Measurements from ENCODE around the gene MYCL. TPM values are rescaled to one million over a fixed set of nuclear protein-coding genes. Genes with fewer than 3 reads are reported as not detected.

Gene MYCL, protein sequence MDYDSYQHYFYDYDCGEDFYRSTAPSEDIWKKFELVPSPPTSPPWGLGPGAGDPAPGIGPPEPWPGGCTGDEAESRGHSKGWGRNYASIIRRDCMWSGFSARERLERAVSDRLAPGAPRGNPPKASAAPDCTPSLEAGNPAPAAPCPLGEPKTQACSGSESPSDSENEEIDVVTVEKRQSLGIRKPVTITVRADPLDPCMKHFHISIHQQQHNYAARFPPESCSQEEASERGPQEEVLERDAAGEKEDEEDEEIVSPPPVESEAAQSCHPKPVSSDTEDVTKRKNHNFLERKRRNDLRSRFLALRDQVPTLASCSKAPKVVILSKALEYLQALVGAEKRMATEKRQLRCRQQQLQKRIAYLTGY
- total RNA-seq (2012; rRNA removed) = 0.56 and 0.72 TPM in 2 replicates
- 0.75 and 0.87 TPM in 2 replicates for polyA plus RNA-seq (2012; rRNA removed)
- 0.42 and 0.52 TPM in 2 replicates for polyA plus RNA-seq (2012; cell fraction: cytosol; rRNA removed)
- 0.36 and 0.41 TPM in 2 replicates for polyA plus RNA-seq (2012; cell fraction: nucleus; rRNA removed; ENCODE audit: low replicate concordance)
- not detected for Bru-seq, nascent RNA
- percentile 9 among the genes with signal in this experiment for BruChase-seq, experiment 1, labeled RNA remaining after a 6-hour chase
- BruChase-seq, experiment 2, labeled RNA remaining after a 2-hour chase = percentile 17 among the genes with signal in this experiment
- long read RNA-seq, partial matches to known transcripts = 0 of 2 reads
- long read RNA-seq, other reads (novel, unspliced or antisense) = 0 of 2 reads

DNA sequence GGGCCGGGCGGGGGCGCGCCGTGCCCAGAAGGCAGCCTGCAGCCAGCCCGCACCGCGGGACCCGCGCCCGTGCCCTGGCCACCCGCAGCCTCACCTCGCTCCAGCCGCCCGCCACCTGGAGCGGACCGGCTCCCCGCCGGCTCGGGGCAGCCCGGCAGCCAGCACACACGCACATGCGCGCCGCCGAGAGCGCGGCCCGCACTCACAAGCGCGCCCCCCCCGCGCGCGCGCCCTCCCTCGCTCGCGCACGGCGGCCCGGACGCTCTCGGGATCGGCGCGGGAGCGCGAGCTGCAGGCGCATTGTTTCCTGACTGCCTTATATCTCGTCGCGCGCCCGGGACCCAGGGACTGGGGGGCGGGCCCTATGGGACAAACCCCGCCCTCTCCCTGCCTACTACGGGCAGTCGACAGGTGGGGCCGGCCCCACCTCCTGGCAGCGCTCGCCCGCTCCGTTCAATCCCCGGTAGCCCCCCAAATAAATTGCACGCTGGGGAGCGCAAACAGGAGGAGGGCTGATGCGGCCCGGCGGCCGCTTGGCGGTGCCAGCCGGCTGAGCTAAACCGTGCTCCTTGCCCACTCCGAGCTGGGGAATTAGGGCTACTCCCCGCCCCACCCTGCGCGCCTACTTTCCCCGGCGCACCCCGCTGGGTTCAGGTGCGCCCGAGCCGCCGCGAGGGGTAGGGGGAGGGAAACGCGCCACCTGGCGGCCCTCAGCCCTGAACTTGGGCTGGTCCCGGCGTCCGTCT is at the start of gene MYCL:
Gene MYCL (minus strand): TSS at position 204 of the 746 bp plus-strand sequence. CDS start 483 bp downstream, outside the sequence.
- ATAC-seq (ENCODE audit: low read depth) = peak; percentile 67
- POLR2A ChIA-PET (ENCODE audit: unreplicated experiment) = no interaction called here
- Histone ChIP-seq H4K91ac (ENCODE audit: insufficient read depth, low read depth, low read length) (no peak within 1 kb of the TSS), H2BK15ac (ENCODE audit: low read depth, low read length) (no peak within 1 kb of the TSS), H2BK5ac (ENCODE audit: low read depth, low read length, poor library complexity, severe bottlenecking) (no peak within 1 kb of the TSS), H4K5ac (ENCODE audit: low read depth, low read length) (no peak within 1 kb of the TSS), H2AK5ac (ENCODE audit: low read depth, low read length) (no peak within 1 kb of the TSS), H4K8ac (ENCODE audit: low read depth in 2 of 2, low read length in 2 of 2) (no peak within 1 kb of the TSS), H3K9ac (ENCODE audit: low read depth, low read length) (no peak within 1 kb of the TSS), H3K36me3 (ENCODE audit: control insufficient read depth, insufficient read depth, low read length) (no peaks in the 10 kb centered on the region), H3K56ac (ENCODE audit: extremely low read depth, insufficient read depth, low read length) (no peak within 1 kb of the TSS), H2BK20ac (ENCODE audit: low read depth, low read length) (no peak within 1 kb of the TSS), H4K20me1 (ENCODE audit: insufficient read depth, low read length) (peaks cover 3% of the 10 kb centered on the region; the same call in 1 of the 2 replicates), H3K79me1 (ENCODE audit: low read depth in 1 of 2, low read length in 2 of 2) (no peaks in the 10 kb centered on the region), H3K14ac (replicated peaks; ENCODE audit: low read depth, low read length) (no peak within 1 kb of the TSS), H3K4me1 (ENCODE audit: control insufficient read depth, insufficient read depth, low read length) (peaks cover 4% of the 10 kb centered on the region; the same call in 1 of the 2 replicates), H3K9me1 (ENCODE audit: insufficient read depth, low read length) (peaks cover 4% of the 10 kb centered on the region), H3K23ac (ENCODE audit: low read depth, low read length) (peak within 1 kb of the TSS; percentile 72; the same call in 1 of the 2 replicates), H3K27ac (ENCODE audit: insufficient read depth, low read length) (no peak within 1 kb of the TSS), H3K4me2 (ENCODE audit: low read depth, low read length) (peak within 1 kb of the TSS; percentile 92), H2AFZ (replicated peaks; ENCODE audit: low read length, poor library complexity) (peak within 1 kb of the TSS; percentile 81), H3K4ac (ENCODE audit: low read depth, low read length) (no peak within 1 kb of the TSS), H2AK9ac (replicated peaks; ENCODE audit: low read depth, low read length, poor library complexity) (peak within 1 kb of the TSS; percentile 84), H2BK120ac (ENCODE audit: low read depth, low read length) (no peak within 1 kb of the TSS), H3K4me3 (ENCODE audit: insufficient read depth, low read depth, low read length) (peak within 1 kb of the TSS; percentile 45), H3K18ac (ENCODE audit: low read depth, low read length) (no peak within 1 kb of the TSS), H3K9me3 (ENCODE audit: control insufficient read depth, insufficient read depth, low read length) (no peaks in the 10 kb centered on the region), H3K27me3 (ENCODE audit: control insufficient read depth, insufficient read depth, low read length) (peaks cover 22% of the 10 kb centered on the region)
- dilution Hi-C loops (cut with HindIII; ENCODE audit: low sequenced_read_pairs, unreplicated experiment) (no loop called here), in situ Hi-C loops (cut with MboI; ENCODE audit: low sequenced_read_pairs) (no loop called here), intact Hi-C loops (cut with micrococcal nuclease) (loop anchor here (1.0 to 5.0 kb wide), 3 partner anchors 55 to 86 kb away; no protein-coding TSS in a partner anchor)
- 0% methylated on average over 24 of the region's 92 CpGs; no CpG with 5 or more reads in 1 of the 2 experiments for WGBS, 2 experiments (ENCODE audit: extremely low coverage in 2 of 2, insufficient read length in 1 of 2)
- BruUV-seq (replicated peaks) = no TSS peak
- CTCF ChIA-PET = interaction anchor here (0.6 to 2.2 kb wide), 13 partner anchors 8 to 388 kb away, joined by 3 to 10 read pairs (median 3); no protein-coding TSS in a partner anchor
- DNase-seq = peak; percentile 60
- TF ChIP-seq MXI1 (IDR thresholded peaks at IDR 0.05; ENCODE audit: borderline replicate concordance, low read depth, low read length) (no peak), BHLHE40 (IDR thresholded peaks at IDR 0.05; ENCODE audit: low read depth, low read length) (peak; percentile 41; the same call in 1 of the 2 replicates), NFE2L2 (IDR thresholded peaks at IDR 0.05; ENCODE audit: low read depth, low read length) (no peak), POLR2A (IDR thresholded peaks at IDR 0.05; ENCODE audit: low read depth, low read length) (no peak), SMC3 (IDR thresholded peaks at IDR 0.05; ENCODE audit: low read depth, low read length) (peak; percentile 66), CEBPB (IDR thresholded peaks at IDR 0.05; ENCODE audit: low read depth, low read length) (no peak), MAZ (IDR thresholded peaks at IDR 0.05; ENCODE audit: borderline replicate concordance, low read depth, low read length) (peak; percentile 43; the same call in 1 of the 2 replicates), MAFK (IDR thresholded peaks at IDR 0.05; ENCODE audit: low read depth, low read length) (no peak), RFX5 (IDR thresholded peaks at IDR 0.05; ENCODE audit: low read depth, low read length) (no peak), FOS (IDR thresholded peaks at IDR 0.05; ENCODE audit: low read depth, low read length) (no peak)
- TF ChIP-seq, protein P1, sequence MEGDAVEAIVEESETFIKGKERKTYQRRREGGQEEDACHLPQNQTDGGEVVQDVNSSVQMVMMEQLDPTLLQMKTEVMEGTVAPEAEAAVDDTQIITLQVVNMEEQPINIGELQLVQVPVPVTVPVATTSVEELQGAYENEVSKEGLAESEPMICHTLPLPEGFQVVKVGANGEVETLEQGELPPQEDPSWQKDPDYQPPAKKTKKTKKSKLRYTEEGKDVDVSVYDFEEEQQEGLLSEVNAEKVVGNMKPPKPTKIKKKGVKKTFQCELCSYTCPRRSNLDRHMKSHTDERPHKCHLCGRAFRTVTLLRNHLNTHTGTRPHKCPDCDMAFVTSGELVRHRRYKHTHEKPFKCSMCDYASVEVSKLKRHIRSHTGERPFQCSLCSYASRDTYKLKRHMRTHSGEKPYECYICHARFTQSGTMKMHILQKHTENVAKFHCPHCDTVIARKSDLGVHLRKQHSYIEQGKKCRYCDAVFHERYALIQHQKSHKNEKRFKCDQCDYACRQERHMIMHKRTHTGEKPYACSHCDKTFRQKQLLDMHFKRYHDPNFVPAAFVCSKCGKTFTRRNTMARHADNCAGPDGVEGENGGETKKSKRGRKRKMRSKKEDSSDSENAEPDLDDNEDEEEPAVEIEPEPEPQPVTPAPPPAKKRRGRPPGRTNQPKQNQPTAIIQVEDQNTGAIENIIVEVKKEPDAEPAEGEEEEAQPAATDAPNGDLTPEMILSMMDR (conservative IDR thresholded peaks at IDR 0.05; ENCODE audit: low read depth, low read length) = peak; percentile 53
- TF ChIP-seq, protein P2, sequence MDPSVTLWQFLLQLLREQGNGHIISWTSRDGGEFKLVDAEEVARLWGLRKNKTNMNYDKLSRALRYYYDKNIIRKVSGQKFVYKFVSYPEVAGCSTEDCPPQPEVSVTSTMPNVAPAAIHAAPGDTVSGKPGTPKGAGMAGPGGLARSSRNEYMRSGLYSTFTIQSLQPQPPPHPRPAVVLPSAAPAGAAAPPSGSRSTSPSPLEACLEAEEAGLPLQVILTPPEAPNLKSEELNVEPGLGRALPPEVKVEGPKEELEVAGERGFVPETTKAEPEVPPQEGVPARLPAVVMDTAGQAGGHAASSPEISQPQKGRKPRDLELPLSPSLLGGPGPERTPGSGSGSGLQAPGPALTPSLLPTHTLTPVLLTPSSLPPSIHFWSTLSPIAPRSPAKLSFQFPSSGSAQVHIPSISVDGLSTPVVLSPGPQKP (IDR thresholded peaks at IDR 0.05; ENCODE audit: borderline replicate concordance, low read depth, low read length) = no peak

Measured in IMR-90 (cell line).